GM10248 (cell line): Measurements from ENCODE around the gene PSAP.

Experiments used
- CTCF ChIA-PET: fragments of 300-600 bp; sonication (Branson Sonifier 250); formaldehyde crosslinking; extraction: SDS; loops from one replicate; lab custom pipeline; 2021; ENCODE audit warnings: antibody characterized with exemption; lab: Yijun Ruan, JAX
- POLR2A ChIA-PET: fragments of 350-650 bp; sonication (Branson Sonifier 250); formaldehyde crosslinking; extraction: SDS; loops from one replicate; lab custom pipeline; 2020; ENCODE audit warnings: antibody characterized with exemption; lab: Yijun Ruan, JAX
- DNase-seq: peaks from one replicate; pipeline ENCODE4 v3.0.0; 2012; ENCODE audit errors: extremely low spot score
- TF ChIP-seq, protein P1 (sequence below): IDR thresholded peaks from 2 replicates; pipeline ENCODE4 v1.5.1; 2012; ENCODE audit warnings: mild to moderate bottlenecking, low read depth; ENCODE audit errors: extremely low read depth, missing control alignments, control extremely low read depth

PSAP gene

DNA sequence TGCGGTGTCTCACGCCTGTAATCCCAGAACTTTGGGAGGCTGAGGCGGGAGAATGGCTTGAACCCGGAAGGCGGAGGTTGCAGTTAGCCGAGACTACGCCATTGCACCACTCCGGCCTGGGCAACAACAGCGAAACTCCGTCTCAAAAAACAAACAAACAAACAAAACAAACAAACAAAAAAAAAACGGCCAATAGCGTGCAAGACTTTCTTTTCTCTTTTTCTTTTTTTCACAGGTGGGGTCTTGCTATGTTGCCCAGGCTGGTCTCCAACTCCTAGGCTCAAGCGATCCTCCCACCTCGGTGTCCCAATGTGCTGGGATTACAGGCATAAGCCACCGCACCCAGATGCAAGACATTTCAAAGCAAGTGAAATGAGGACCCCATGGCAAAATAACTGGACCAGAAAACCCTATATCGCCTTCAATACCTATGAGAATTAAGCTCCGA is 1.6 kb downstream of the PSAP start:
- POLR2A ChIA-PET: interaction anchor here (0.6 to 2.3 kb wide), 6 partner anchors 9 to 13 kb away, joined by 4 to 25 read pairs (median 6); no protein-coding TSS in a partner anchor
- CTCF ChIA-PET: interaction anchor here (1.2 to 6.7 kb wide), 3 partner anchors 11 to 19 kb away, joined by 3 to 48 read pairs (median 3); no protein-coding TSS in a partner anchor
- TF ChIP-seq, protein P1, sequence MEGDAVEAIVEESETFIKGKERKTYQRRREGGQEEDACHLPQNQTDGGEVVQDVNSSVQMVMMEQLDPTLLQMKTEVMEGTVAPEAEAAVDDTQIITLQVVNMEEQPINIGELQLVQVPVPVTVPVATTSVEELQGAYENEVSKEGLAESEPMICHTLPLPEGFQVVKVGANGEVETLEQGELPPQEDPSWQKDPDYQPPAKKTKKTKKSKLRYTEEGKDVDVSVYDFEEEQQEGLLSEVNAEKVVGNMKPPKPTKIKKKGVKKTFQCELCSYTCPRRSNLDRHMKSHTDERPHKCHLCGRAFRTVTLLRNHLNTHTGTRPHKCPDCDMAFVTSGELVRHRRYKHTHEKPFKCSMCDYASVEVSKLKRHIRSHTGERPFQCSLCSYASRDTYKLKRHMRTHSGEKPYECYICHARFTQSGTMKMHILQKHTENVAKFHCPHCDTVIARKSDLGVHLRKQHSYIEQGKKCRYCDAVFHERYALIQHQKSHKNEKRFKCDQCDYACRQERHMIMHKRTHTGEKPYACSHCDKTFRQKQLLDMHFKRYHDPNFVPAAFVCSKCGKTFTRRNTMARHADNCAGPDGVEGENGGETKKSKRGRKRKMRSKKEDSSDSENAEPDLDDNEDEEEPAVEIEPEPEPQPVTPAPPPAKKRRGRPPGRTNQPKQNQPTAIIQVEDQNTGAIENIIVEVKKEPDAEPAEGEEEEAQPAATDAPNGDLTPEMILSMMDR: no peak
- no peak for DNase-seq

DNA sequence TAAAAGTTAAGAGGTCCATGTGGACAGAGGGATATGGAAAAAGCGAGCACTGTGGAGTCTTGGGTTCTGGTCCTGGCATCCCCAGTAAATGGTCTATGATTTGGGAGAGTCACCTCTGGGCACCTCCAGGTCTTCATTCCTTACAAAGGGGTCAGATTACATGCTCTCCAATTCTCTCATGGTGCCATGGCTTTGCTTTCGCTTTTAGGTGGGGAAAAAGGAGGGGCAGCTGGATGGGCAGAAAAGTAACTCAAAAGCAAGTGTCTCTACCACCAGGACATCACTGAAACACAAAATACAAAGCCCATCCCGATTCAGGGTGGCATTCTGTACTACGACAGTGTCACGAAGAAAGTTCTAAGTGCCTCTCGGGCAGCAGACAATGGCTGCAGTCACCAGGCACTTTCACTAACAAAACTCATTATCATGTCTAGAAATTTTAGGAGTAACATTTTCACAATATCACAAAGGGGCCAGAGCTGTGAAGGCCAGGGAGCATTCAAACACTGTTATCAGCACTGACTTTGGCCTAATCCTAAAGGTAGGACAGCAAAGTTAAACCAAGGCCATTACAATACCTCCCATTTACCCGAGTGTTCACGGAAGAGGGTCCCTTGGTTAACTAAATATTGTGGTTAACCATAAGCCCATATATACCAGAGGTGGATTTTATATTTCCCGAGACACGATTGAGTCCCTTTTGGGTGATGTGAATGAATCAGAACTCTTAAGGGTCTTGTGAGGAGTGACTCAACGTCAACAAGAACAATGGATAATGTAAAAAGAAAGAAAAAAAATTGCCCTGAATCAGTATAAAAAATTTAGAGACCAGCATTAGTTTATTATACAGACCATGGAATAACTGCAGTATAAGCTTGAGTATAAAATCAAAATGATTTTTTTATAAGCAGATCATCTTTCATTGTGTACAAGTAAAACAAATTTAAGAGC is 2.5 kb downstream of the PSAP start:
- no peak for DNase-seq
- TF ChIP-seq, protein P1: no peak
- ChIA-PET CTCF (interaction anchor here (1.2 to 6.7 kb wide), 2 partner anchors 11 to 12 kb away, joined by 3 to 48 read pairs; no protein-coding TSS in a partner anchor), POLR2A (interaction anchor here (0.6 to 1.2 kb wide), 3 partner anchors 8 to 13 kb away, joined by 4 to 8 read pairs (median 5); no protein-coding TSS in a partner anchor)

DNA sequence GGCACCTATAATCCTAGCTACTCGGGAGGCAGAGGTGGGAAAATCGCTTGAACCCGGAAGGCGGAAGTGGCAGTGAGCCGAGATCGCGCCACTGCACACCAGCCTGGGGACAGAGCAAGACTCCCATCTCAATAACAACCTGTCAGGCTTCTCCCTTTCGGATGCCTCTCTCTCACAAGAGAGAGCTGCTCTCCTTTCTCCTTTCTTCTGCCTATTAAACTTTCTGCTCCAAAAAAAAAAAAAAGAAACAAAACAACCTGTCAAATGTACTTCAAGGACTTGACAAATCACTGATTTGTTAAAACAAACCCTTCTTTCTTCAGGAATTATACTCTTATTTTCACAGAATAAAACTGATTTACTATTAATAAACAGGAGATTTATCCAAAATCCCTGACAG is 3.6 kb downstream of the PSAP start:
- TF ChIP-seq, protein P1: no peak
- POLR2A ChIA-PET: no interaction called here
- no peak for DNase-seq
- CTCF ChIA-PET: interaction anchor here (2.2 to 6.7 kb wide), 3 partner anchors 9 to 201 kb away, joined by 5 to 48 read pairs (median 17); no protein-coding TSS in a partner anchor

DNA sequence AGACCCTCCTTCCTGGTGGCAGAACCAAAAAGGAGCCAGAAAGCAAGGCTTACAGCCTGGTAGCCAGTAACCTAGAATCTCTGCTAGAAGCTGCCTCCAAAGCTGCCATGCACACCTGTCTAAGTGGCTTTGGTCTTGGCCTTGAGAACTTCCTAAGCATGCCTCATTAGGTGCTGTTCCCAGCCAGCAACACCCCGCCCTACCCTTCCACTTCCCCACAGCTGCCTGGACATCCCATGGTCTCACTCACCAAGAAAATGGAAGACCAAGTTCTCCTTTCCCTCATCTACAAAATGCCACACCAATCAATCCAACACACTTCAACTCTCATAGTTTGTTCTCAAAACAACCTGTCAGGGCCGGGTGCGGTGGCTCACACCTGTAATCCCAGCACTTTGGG is 4.2 kb downstream of the PSAP start:
- no peak for DNase-seq
- CTCF ChIA-PET: interaction anchor here (2.2 to 6.7 kb wide), 3 partner anchors 9 to 201 kb away, joined by 5 to 48 read pairs (median 17); no protein-coding TSS in a partner anchor
- TF ChIP-seq, protein P1: no peak
- POLR2A ChIA-PET: no interaction called here

DNA sequence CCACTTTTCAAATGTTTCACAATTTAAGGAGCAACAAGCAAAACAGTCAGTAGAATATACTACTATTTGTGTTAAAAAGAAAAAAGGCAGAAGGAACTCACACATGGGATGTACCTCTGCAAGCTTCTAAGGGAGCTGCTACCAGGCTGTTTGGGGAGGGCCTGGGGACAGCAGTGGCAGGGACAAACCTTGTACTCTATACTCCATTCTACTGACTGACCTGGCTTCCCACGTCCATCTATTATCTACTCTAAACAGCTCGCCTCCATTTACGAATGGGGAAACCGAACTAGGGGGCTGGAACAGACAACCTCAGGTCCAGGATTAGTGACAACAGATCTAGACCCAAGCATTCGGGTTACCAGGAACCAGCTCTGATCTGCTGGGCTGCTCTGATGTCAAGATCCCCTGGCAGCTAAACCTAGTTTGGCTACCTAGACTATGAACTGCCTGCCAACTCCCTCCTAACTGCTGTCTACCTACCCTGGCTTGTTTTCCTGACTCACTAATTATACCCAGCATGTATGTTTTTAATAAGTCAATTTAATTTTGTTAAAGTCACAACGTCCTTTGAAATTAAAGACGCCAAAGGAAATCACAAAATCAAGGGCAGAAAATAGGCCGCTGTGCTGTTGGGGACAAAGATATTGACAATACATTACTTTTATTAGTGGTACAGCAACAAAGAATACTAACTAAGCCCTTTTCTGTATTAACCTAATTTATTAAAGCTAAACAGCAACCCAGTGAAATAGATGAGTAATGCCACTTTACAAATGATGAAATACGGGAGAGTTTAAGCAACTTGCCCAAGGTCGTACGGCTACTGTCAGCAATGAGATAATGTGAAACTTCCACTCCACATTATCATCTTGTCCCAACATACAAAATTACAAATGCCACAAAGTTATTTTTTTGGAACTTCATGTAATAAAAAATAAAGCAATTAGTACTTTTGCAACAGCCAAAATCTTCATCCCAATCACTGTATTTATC is 5.3 kb downstream of the PSAP start:
- DNase-seq: no peak
- ChIA-PET CTCF (interaction anchor here (1.1 to 6.7 kb wide), 4 partner anchors 8 to 203 kb away, joined by 5 to 48 read pairs (median 12); no protein-coding TSS in a partner anchor), POLR2A (no interaction called here)
- TF ChIP-seq, protein P1: no peak
